K562 (cell line): ENCODE results near the gene UBN1. TPM values are rescaled to one million over a fixed set of nuclear protein-coding genes. Genes with fewer than 3 reads are reported as not detected.

ENCODE experiments used
- ATAC-seq: fragments of 200-7000 bp; cut with Tn5 transposase; 3 replicates; pipeline ENCODE4 v1.9.1; 2020; ENCODE audit warnings: moderate library complexity
- BruUV-seq: library from RNA; stranded (reverse); fragments of 400-500 nt; replicated peaks from 2 replicates; lab custom pipeline; 2021; lab: Mats Ljungman, UMichigan
- CTCF ChIA-PET: fragments of 300-600 bp; formaldehyde crosslinking; extraction: SDS; loops from one replicate; lab custom pipeline; 2021; ENCODE audit warnings: low intra/inter-chr PET ratio; lab: Yijun Ruan, JAX
- POLR2A ChIA-PET: fragments of 300-600, 350-650 bp; sonication (Branson Sonifier 250); formaldehyde crosslinking; extraction: SDS; loops from one replicate; lab custom pipeline; 2021; ENCODE audit warnings: antibody characterized with exemption, inconsistent platforms; lab: Yijun Ruan, JAX
- DNase-seq, 4 experiments: peaks; one replicate each; pipeline versions ENCODE4 v3.0.0 to v3.0.0-alpha.2; 2011 to 2018; ENCODE audit warnings: low spot score in 3 of 4, mixed read lengths in 3 of 4; ENCODE audit errors: extremely low read depth in 1 of 4
- FAIRE-seq: peaks from 2 replicates; lab custom pipeline; 2011; peaks lifted over from hg19 to GRCh38; lab: Jason Lieb, UNC
- H2AFZ ChIP-seq: 2 replicates; pipeline ENCODE4 v1.6.0; 2011; ENCODE audit warnings: low read depth, low read length, control low read depth, inconsistent platforms
- H3K27ac ChIP-seq: fragments of 200-600 bp; 3 replicates; pipeline ENCODE4 v1.8.0; 2011; ENCODE audit warnings: low read depth, mild to moderate bottlenecking, control low read depth, inconsistent platforms, low read length, moderate library complexity, mixed read lengths; ENCODE audit errors: extremely low read depth
- H3K27me3 ChIP-seq, 2 experiments: fragments of 300-600 bp in 1 of 2; 2 replicates in 1 of 2; 3 replicates in 1 of 2; pipeline versions ENCODE4 v1.6.0 to v1.8.0; 2011; ENCODE audit warnings: inconsistent platforms in 2 of 2, low read length in 2 of 2, mild to moderate bottlenecking in 1 of 2, mixed read lengths in 1 of 2, moderate library complexity in 1 of 2; ENCODE audit not compliant: control insufficient read depth in 2 of 2, insufficient read depth in 2 of 2
- H3K36me3 ChIP-seq: fragments of 300-600 bp; 3 replicates; pipeline ENCODE4 v1.8.0; 2011; ENCODE audit warnings: mild to moderate bottlenecking, low read length, inconsistent platforms; ENCODE audit not compliant: control insufficient read depth, insufficient read depth
- H3K4me1 ChIP-seq, 2 experiments: fragments of 200-600 bp in 1 of 2; replicated peaks in 1 of 2; 2 replicates in 1 of 2; 3 replicates in 1 of 2; pipeline versions ENCODE4 v1.5.1 to v1.8.0; 2011; ENCODE audit warnings: inconsistent platforms in 2 of 2, low read length in 2 of 2, mild to moderate bottlenecking in 1 of 2, mixed read lengths in 1 of 2, moderate library complexity in 1 of 2; ENCODE audit not compliant: control insufficient read depth in 2 of 2, insufficient read depth in 2 of 2
- H3K4me2 ChIP-seq: 2 replicates; pipeline ENCODE4 v1.6.1; 2011; ENCODE audit warnings: low read length, control low read depth, inconsistent platforms, mixed read lengths; ENCODE audit not compliant: insufficient read depth
- H3K4me3 ChIP-seq: fragments of 200-600 bp; sonication (generic), shearing (Covaris generic); 2 replicates; pipeline ENCODE4 v1.5.1; 2016; ENCODE audit warnings: control low read depth, inconsistent platforms
- H3K79me2 ChIP-seq: fragments of 200-600 bp; 3 replicates; pipeline ENCODE4 v1.8.0; 2011; ENCODE audit warnings: low read length, inconsistent platforms; ENCODE audit not compliant: control insufficient read depth, insufficient read depth
- H3K9ac ChIP-seq, 2 experiments: 2 replicates each; pipeline versions ENCODE4 v1.6.0 to v1.6.1; 2011; ENCODE audit warnings: low read depth in 2 of 2, low read length in 2 of 2, control low read depth in 1 of 2, inconsistent platforms in 1 of 2, mild to moderate bottlenecking in 1 of 2, mixed read lengths in 1 of 2; ENCODE audit not compliant: insufficient read depth in 1 of 2
- H3K9me1 ChIP-seq: one replicate; pipeline ENCODE4 v1.6.0; 2011; ENCODE audit warnings: inconsistent platforms, mild to moderate bottlenecking, low read length, moderate library complexity; ENCODE audit not compliant: control insufficient read depth, insufficient read depth
- H3K9me3 ChIP-seq: replicated peaks from 2 replicates; pipeline ENCODE4 v1.5.1; 2011; ENCODE audit warnings: low read depth, low read length, inconsistent platforms; ENCODE audit not compliant: control insufficient read depth, insufficient read depth
- H4K20me1 ChIP-seq: replicated peaks from 2 replicates; pipeline ENCODE4 v1.6.1; 2011; ENCODE audit warnings: low read length, inconsistent platforms, mixed read lengths; ENCODE audit not compliant: control insufficient read depth, insufficient read depth
- ATF2 ChIP-seq: sonication (generic); formaldehyde crosslinking; IDR thresholded peaks from 2 replicates; pipeline ENCODE4 v1.8.1; 2022; ENCODE audit warnings: missing genetic modification reagents
- CHD1 ChIP-seq: fragments of 200-600 bp; sonication (generic); IDR thresholded peaks from one replicate; pipeline ENCODE4 v1.6.1; 2012; ENCODE audit warnings: mild to moderate bottlenecking, moderate library complexity, low read length, inconsistent platforms
- ESRRA ChIP-seq: fragments of 450-650 bp; IDR thresholded peaks from 2 replicates; pipeline ENCODE4 v1.6.1; 2014; ENCODE audit warnings: low read depth, mild to moderate bottlenecking, moderate library complexity, borderline replicate concordance
- FIP1L1 ChIP-seq: fragments of 200-400 bp; formaldehyde crosslinking; IDR thresholded peaks from 2 replicates; pipeline ENCODE4 v1.6.1; 2018; ENCODE audit warnings: mild to moderate bottlenecking, low read depth, low read length; ENCODE audit not compliant: poor library complexity, severe bottlenecking
- FOXP1 ChIP-seq: sonication (generic); formaldehyde crosslinking; IDR thresholded peaks from 2 replicates; pipeline ENCODE4 v1.8.0; 2022; ENCODE audit warnings: mild to moderate bottlenecking, missing genetic modification reagents
- GATAD2B ChIP-seq: fragments of 450-650 bp; IDR thresholded peaks from 2 replicates; pipeline ENCODE4 v1.6.1; 2017; ENCODE audit warnings: mild to moderate bottlenecking, borderline replicate concordance
- KDM5B ChIP-seq: fragments of 200-600 bp; sonication (generic); IDR thresholded peaks from 2 replicates; pipeline ENCODE4 v1.6.1; 2012; ENCODE audit warnings: low read depth, mild to moderate bottlenecking, moderate library complexity, low read length, control low read depth, inconsistent platforms; ENCODE audit not compliant: insufficient replicate concordance
- NCOA6 ChIP-seq: fragments of 450-650 bp; IDR thresholded peaks from 2 replicates; pipeline ENCODE4 v1.6.1; 2017; ENCODE audit warnings: mild to moderate bottlenecking
- NFIX ChIP-seq: fragments of 250-450 bp; sonication (Bioruptor Pico); IDR thresholded peaks from 2 replicates; pipeline ENCODE4 v1.4.0; 2020; ENCODE audit warnings: low read depth, mild to moderate bottlenecking, moderate library complexity
- NR2C2 ChIP-seq, 2 experiments: fragments of 200-800 bp in 1 of 2; sonication (Bioruptor generic) in 1 of 2; sonication (generic) in 1 of 2; formaldehyde crosslinking in 1 of 2; IDR thresholded peaks; 2 replicates each; pipeline versions ENCODE4 v1.6.1 to v1.8.0; 2016 to 2022; ENCODE audit warnings: mild to moderate bottlenecking in 1 of 2, missing compliant biosample characterization in 1 of 2, missing genetic modification characterization in 1 of 2, missing genetic modification reagents in 1 of 2
- SP1 ChIP-seq: sonication (generic); formaldehyde crosslinking; IDR thresholded peaks from 2 replicates; pipeline ENCODE4 v1.8.1; 2022; ENCODE audit warnings: mild to moderate bottlenecking, missing genetic modification reagents
- SRF ChIP-seq, 2 experiments: fragments of 250-450, 450-650 bp in 1 of 2; sonication (Bioruptor Pico) in 1 of 2; sonication (generic) in 1 of 2; formaldehyde crosslinking; IDR thresholded peaks; 2 replicates each; pipeline versions ENCODE4 v1.5.0 to v1.5.1; 2020 to 2022; ENCODE audit warnings: mild to moderate bottlenecking in 1 of 2, missing genetic modification reagents in 1 of 2
- ZNF263 ChIP-seq: sonication (generic); formaldehyde crosslinking; IDR thresholded peaks from 2 replicates; pipeline ENCODE4 v1.8.0; 2022; ENCODE audit warnings: mild to moderate bottlenecking, missing genetic modification reagents, borderline replicate concordance
- ZNF511 ChIP-seq: sonication (generic); formaldehyde crosslinking; IDR thresholded peaks from 2 replicates; pipeline ENCODE4 v1.8.0; 2022; ENCODE audit warnings: mild to moderate bottlenecking, missing genetic modification reagents
- WGBS: fragments of 100-300 bp; shearing (Covaris generic); methylation state at CpG from one replicate; pipeline ENCODE4 v1.1.6; 2016; ENCODE audit warnings: low coverage, mixed read lengths; ENCODE audit not compliant: insufficient coverage; ENCODE audit errors: missing lambda C conversion rate; 5-methylcytosine and 5-hydroxymethylcytosine counted together
- in situ Hi-C: fragments of 300-500 bp; cut with MboI; formaldehyde crosslinking; loops from 4 replicates; pipeline ENCODE4 v1.15.0; 2018; ENCODE audit warnings: inconsistent platforms, mixed read lengths
- intact Hi-C: fragments of 100-400 bp; cut with micrococcal nuclease; formaldehyde crosslinking; loops from 2 replicates; pipeline ENCODE4 v1.14.2; 2022
- polyA plus RNA-seq, 8 experiments: library from polyadenylated mRNA; depleted of rRNA in 4 of 8; stranded (reverse) in 5 of 8; unstranded in 3 of 8; fragments of >200 nt; fragmentation: Nextera tagmentation in 2 of 8; fragmentation: Illumina TruSeq in 1 of 8; extraction: Ambion mirVana in 2 of 8; extraction: Trizol in 1 of 8; gene quantifications; 2 replicates each; pipeline versions ENCODE4 v1.2.1 to v1.2.3, GENCODE V29; 2011 to 2014; ENCODE audit warnings: inconsistent platforms in 1 of 8, missing spikeins in 1 of 8
- total RNA-seq, 7 experiments: library from RNA; depleted of rRNA in 6 of 7; stranded (reverse); fragments of >200 nt in 6 of 7; fragmentation: Illumina TruSeq in 2 of 7; extraction: Trizol in 2 of 7; gene quantifications; 2 replicates each; pipeline versions ENCODE4 v1.2.1 to v1.2.3, GENCODE V29; 2011 to 2021; ENCODE audit warnings: low replicate concordance in 1 of 7
- TF ChIP-seq, protein P1 (sequence below): fragments of 250-450 bp; sonication (Bioruptor Pico); IDR thresholded peaks from 2 replicates; pipeline ENCODE4 v1.8.0; 2021; ENCODE audit warnings: borderline replicate concordance, mild to moderate bottlenecking, moderate library complexity; ENCODE audit not compliant: poor library complexity, severe bottlenecking

Gene UBN1
- total and polyA plus RNA-seq, 9 of the 15 experiments (the other 6 are each of a cell fraction or from before 2014, with no cell fraction given) = 1.5 to 45.7 (median 20.6) TPM

DNA sequence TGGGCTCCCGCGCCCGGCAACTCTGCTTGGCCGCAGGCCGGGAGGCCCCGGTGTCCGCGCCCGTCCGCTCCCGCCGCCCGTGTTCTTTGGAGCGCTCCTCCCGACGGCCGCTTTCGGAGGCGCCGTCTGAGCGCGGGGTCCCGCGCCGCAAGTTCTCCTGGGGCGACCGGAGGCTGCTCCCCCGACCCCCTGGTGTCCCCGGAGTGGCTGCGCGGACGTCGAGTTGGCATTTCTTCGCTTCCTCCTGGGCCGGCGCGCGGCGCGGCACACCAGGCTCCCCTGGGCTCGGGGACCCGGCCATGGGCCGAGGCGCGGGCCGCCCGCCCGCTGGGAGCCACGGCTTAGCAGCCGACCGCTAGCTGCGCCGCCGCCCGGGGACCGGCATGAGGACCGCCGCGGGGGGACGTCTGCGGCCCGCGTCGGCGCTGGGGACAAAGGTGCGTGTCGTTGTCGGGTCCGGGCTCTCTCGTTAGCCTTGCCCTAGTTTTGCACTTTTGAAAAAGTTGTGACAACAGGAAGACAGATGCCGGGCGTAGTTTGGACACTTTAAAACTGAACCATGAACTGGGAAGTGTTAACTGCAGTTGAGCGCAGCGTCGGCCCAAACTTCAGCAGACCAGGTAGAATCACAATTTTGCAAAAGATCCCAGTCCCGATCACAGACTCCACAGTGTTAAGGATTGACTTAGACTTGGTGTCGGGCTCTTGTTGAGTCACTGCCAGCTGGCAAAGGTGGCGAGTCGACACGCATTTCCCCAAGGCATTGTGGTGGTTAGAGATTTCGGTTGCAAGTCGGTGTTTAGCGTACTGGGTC lies 700 bp downstream of the UBN1 start:
- H3K36me3 ChIP-seq = peaks cover 43% of the 10 kb centered on the region
- DNase-seq = peak in 3 of 4 experiments; percentile 42 to 51 (median 44)
- BruUV-seq = no TSS peak
- H3K9me1 ChIP-seq = no peaks in the 10 kb centered on the region
- H3K4me3 ChIP-seq = peak overlapping the region; percentile 98
- no peaks in the 10 kb centered on the region for H3K9me3 ChIP-seq
- H3K79me2 ChIP-seq = peaks cover 89% of the 10 kb centered on the region
- H3K4me1 ChIP-seq = peaks cover 23 to 37% of the 10 kb centered on the region in 2 experiments
- 1% methylated on average over 50 of the region's 83 CpGs for WGBS
- peak overlapping the region; percentile 95 for H3K27ac ChIP-seq
- peak; percentile 46 for FAIRE-seq
- no peaks in the 10 kb centered on the region for H3K27me3 ChIP-seq
- H4K20me1 ChIP-seq = peaks cover 42% of the 10 kb centered on the region
- intact Hi-C loops (loop anchor here (2.0 to 5.0 kb wide), 3 partner anchors 45 to 116 kb away; partner anchors contain the start of genes ANKS3, DNAAF8, ROGDI and ZNF500), in situ Hi-C loops (no loop called here)
- peak; percentile 59 for ATAC-seq
- peak overlapping the region; percentile 96 for H3K9ac ChIP-seq
- CTCF ChIA-PET = no interaction called here
- H3K4me2 ChIP-seq = peak overlapping the region; percentile 90
- peak overlapping the region; percentile 60 for H2AFZ ChIP-seq
- POLR2A ChIA-PET = interaction anchor here (0.6 to 4.5 kb wide), 12 partner anchors 10 to 582 kb away, joined by 3 to 20 read pairs (median 4); partner anchors contain the start of gene C16orf89
- TF ChIP-seq SP1 = peak; percentile 49; the same call in 1 of the 2 replicates
- 0 out of 2 replicates have a peak, but pooled peaks have one; percentile 11 for TF ChIP-seq GATAD2B
- TF ChIP-seq KDM5B = peak; percentile 20
- TF ChIP-seq NCOA6 = peak; percentile 83
- peak; percentile 17; the same call in 1 of the 2 replicates for TF ChIP-seq ZNF263 (CRISPR knock-in tag)
- 0 out of 2 replicates have a peak, but pooled peaks have one; percentile 49 for TF ChIP-seq NR2C2 (CRISPR knock-in tag; IDR thresholded peaks at IDR 0.05)
- no peak; the same call in 1 of the 2 replicates for TF ChIP-seq NR2C2 (tag; IDR thresholded peaks at IDR 0.05)
- peak; percentile 72 for TF ChIP-seq CHD1
- TF ChIP-seq FOXP1 = 0 out of 2 replicates have a peak, but pooled peaks have one; percentile 12
- TF ChIP-seq ZNF511 = peak; percentile 67; the same call in 1 of the 2 replicates
- TF ChIP-seq SRF (CRISPR knock-in tag; IDR thresholded peaks at IDR 0.05) = no peak
- TF ChIP-seq ATF2 (CRISPR knock-in tag) = no peak
- no peak for TF ChIP-seq ESRRA
- TF ChIP-seq NFIX (CRISPR knock-in tag) = no peak
- peak; percentile 55 for TF ChIP-seq FIP1L1
- TF ChIP-seq, protein P1, sequence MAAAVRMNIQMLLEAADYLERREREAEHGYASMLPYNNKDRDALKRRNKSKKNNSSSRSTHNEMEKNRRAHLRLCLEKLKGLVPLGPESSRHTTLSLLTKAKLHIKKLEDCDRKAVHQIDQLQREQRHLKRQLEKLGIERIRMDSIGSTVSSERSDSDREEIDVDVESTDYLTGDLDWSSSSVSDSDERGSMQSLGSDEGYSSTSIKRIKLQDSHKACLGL (CRISPR knock-in tag) = no peak
